DOHH2 (cell line): ENCODE results near the gene COG2.

Experiments
- H3F3A ChIP-seq: fragments of 200-600 bp; sonication (generic), shearing (Covaris generic); 2 replicates; pipeline ENCODE4 v1.6.0; 2016; ENCODE audit warnings: antibody characterized with exemption, mild to moderate bottlenecking; ENCODE audit not compliant: control insufficient read depth, insufficient read depth
- H3K27ac ChIP-seq: fragments of 200-600 bp; sonication (generic); 2 replicates; pipeline ENCODE4 v1.5.1; 2014; ENCODE audit warnings: low read depth, mild to moderate bottlenecking, low read length, moderate library complexity
- H3K27me3 ChIP-seq: fragments of 200-600 bp; sonication (generic); 2 replicates; pipeline ENCODE4 v1.6.1; 2014; ENCODE audit warnings: mild to moderate bottlenecking, low read length, mixed read lengths; ENCODE audit not compliant: control insufficient read depth
- H3K36me3 ChIP-seq: fragments of 200-600 bp; sonication (generic); 2 replicates; pipeline ENCODE4 v1.6.1; 2014; ENCODE audit warnings: mild to moderate bottlenecking, low read length, moderate library complexity, mixed read lengths; ENCODE audit not compliant: control insufficient read depth
- H3K4me1 ChIP-seq: fragments of 200-600 bp; sonication (generic); 2 replicates; pipeline ENCODE4 v1.6.1; 2014; ENCODE audit warnings: mild to moderate bottlenecking, low read length, mixed read lengths; ENCODE audit not compliant: control insufficient read depth
- H3K4me2 ChIP-seq: fragments of 200-600 bp; sonication (generic); 2 replicates; pipeline ENCODE4 v1.6.0; 2014; ENCODE audit warnings: mild to moderate bottlenecking, low read length, moderate library complexity
- H3K4me3 ChIP-seq: fragments of 200-600 bp; sonication (generic); 2 replicates; pipeline ENCODE4 v1.5.1; 2014; ENCODE audit warnings: mild to moderate bottlenecking, low read length, mixed read lengths
- H3K79me2 ChIP-seq: fragments of 200-600 bp; sonication (generic); 2 replicates; pipeline ENCODE4 v1.6.1; 2014; ENCODE audit warnings: mild to moderate bottlenecking, low read length, mixed read lengths; ENCODE audit not compliant: control insufficient read depth
- H3K9me2 ChIP-seq: fragments of 200-600 bp; sonication (generic); replicated peaks from 2 replicates; pipeline ENCODE4 v1.6.1; 2014; ENCODE audit warnings: mild to moderate bottlenecking, low read length, mixed read lengths; ENCODE audit not compliant: control insufficient read depth
- H3K9me3 ChIP-seq: fragments of 200-600 bp; sonication (generic); 2 replicates; pipeline ENCODE4 v1.6.1; 2014; ENCODE audit warnings: antibody characterized with exemption, low read length, mixed read lengths; ENCODE audit not compliant: control insufficient read depth, insufficient read depth
- H4K20me1 ChIP-seq: fragments of 200-600 bp; sonication (generic); 2 replicates; pipeline ENCODE4 v1.6.0; 2014; ENCODE audit warnings: low read depth, mild to moderate bottlenecking, antibody characterized with exemption, low read length, moderate library complexity; ENCODE audit not compliant: control insufficient read depth, insufficient read depth
- EZH2phosphoT487 ChIP-seq: fragments of 200-600 bp; sonication (generic); IDR thresholded peaks from 2 replicates; pipeline ENCODE4 v1.6.1; 2017; ENCODE audit warnings: borderline replicate concordance, mild to moderate bottlenecking, antibody characterized with exemption, low read length, moderate library complexity, mixed read lengths
- TF ChIP-seq, protein P1 (sequence below): fragments of 200-600 bp; sonication (generic); IDR thresholded peaks from one replicate; pipeline ENCODE4 v1.5.1; 2014; ENCODE audit warnings: antibody characterized with exemption, mild to moderate bottlenecking, low read depth, low read length; ENCODE audit not compliant: poor library complexity, severe bottlenecking

Gene COG2

DNA sequence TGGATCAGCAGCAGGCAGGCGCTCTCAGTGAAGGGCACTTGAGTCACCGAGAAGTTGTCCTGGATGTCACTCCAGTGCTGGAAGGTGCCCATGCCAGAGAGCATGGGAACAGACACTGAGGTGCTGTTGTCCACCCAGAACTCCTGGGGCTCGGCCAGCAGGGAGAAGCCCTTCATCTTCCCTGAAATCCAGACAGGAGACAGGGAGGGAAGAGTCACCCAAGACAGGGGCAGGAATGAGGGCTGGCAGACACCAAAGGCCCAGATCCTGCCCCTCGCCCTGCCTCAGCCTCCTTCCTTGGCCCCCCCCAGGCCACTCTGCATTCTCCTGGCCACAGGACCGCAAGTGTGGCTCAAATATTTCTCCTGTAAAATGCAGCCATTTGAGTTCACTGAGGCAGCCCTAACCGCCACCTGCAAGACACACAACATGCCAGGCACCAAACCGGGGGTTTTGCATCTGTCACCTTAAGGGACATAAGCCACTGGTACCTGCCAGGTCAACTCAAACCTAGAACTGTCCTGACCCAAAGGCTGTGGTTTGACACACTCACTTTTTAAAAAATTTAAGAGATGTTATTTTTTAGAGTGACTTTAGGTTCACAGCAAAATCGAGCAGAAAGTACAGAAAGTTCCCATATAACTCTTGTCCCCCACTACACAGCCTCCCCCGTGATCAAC lies 63.9 kb downstream of the COG2 start:
- H3K9me3 ChIP-seq = no peaks in the 10 kb centered on the region
- no peaks in the 10 kb centered on the region for H3K79me2 ChIP-seq
- H4K20me1 ChIP-seq = no peaks in the 10 kb centered on the region
- no peak overlapping the region for H3K4me3 ChIP-seq
- no peaks in the 10 kb centered on the region for H3F3A ChIP-seq
- H3K4me1 ChIP-seq = no peaks in the 10 kb centered on the region
- no peaks in the 10 kb centered on the region for H3K27me3 ChIP-seq
- no peak overlapping the region for H3K4me2 ChIP-seq
- H3K9me2 ChIP-seq = no peaks in the 10 kb centered on the region
- H3K27ac ChIP-seq = no peak overlapping the region
- H3K36me3 ChIP-seq = no peaks in the 10 kb centered on the region
- no peak for TF ChIP-seq EZH2phosphoT487
- TF ChIP-seq, protein P1, sequence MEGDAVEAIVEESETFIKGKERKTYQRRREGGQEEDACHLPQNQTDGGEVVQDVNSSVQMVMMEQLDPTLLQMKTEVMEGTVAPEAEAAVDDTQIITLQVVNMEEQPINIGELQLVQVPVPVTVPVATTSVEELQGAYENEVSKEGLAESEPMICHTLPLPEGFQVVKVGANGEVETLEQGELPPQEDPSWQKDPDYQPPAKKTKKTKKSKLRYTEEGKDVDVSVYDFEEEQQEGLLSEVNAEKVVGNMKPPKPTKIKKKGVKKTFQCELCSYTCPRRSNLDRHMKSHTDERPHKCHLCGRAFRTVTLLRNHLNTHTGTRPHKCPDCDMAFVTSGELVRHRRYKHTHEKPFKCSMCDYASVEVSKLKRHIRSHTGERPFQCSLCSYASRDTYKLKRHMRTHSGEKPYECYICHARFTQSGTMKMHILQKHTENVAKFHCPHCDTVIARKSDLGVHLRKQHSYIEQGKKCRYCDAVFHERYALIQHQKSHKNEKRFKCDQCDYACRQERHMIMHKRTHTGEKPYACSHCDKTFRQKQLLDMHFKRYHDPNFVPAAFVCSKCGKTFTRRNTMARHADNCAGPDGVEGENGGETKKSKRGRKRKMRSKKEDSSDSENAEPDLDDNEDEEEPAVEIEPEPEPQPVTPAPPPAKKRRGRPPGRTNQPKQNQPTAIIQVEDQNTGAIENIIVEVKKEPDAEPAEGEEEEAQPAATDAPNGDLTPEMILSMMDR = no peak

DNA sequence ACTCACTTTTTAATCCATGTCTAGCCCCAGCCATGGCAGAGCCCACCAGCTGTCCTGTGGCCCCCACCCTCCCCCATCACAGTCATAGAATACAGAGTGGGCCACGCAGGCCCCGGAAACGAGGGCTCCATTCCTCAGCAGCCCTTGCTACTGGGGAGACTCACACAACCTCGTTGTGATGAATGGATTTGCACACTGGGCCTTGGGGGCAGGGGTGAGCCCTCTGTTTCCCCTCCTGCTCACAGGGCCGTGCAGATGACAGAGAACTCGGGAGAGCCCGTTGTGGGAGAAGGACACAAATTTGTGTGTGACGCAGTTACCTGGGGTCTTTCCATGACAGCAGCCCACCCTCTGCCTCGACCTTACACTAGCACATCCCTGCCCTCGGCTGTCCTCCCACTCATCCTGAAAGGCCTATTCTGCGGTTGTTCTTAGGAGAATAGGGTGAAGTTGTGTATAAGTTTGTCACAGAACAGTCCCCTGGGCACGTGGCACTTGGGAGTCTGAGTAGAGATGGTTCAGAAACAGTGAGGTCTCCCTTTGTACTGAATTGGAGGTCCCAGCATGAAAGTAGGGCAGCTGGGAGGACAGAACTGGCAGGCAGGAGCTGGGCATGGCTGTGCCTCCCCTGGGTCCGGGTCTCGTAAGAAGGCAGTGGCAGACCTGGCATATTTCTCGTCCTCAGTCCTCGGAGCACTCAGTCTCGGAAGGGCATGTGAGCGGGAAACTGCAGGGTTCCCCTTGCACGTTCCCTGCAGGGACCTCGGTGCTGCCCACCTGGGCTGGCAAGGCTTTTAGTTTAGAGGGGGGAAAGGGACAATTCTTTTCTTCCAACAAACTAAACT lies 64.8 kb downstream of the COG2 start:
- Histone ChIP-seq H3K27me3 (no peaks in the 10 kb centered on the region), H3K4me3 (no peak overlapping the region), H3K27ac (no peak overlapping the region), H3K9me2 (no peaks in the 10 kb centered on the region), H3F3A (no peaks in the 10 kb centered on the region), H4K20me1 (no peaks in the 10 kb centered on the region), H3K36me3 (no peaks in the 10 kb centered on the region), H3K4me1 (no peaks in the 10 kb centered on the region), H3K9me3 (no peaks in the 10 kb centered on the region), H3K4me2 (no peak overlapping the region), H3K79me2 (no peaks in the 10 kb centered on the region)
- TF ChIP-seq, protein P1 = no peak
- no peak for TF ChIP-seq EZH2phosphoT487

DNA sequence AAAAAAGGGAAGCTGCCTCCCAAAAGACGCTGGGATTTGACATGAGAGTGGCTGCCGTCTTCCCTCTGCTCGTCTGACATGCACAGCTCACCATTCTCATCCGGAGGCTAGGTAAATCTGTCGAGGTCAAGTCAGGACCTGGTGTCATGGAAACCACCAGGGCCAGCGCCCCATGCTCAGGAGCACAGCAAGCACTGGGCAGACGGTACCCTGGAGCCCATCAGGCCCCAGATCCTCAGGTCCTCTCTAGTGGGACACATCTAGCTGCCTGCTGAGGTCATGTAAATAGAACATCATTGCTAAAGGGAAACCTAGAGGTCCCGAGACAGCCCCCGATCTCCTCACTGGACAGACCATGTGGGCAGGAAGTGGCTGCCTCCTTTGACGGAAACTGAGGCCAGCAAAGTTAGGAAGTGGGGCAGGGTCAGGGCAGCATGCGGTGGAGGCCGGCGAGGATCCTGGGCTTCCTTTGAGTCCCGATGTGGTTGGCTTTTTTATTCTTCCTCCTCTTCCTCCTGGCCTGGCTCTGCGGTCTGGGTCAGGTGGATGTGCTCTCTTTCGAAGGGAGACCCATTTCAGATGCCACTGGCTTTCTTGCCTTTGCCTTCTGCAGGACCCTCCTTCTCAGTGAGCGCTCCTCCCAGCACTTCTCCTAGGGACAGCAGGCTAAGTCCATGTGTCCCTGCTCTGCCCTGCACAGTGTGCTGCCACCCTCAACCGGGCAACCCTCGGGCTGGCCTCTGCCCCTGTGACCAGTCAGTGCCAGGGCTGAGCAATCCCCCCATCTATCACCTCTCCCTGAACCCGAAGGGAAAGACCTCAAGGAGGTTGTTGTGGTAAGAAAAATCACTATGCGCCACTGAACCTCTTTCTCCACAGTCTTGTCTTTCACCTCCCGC lies 65.7 kb downstream of the COG2 start:
- Histone ChIP-seq H3K36me3 (no peaks in the 10 kb centered on the region), H3K27ac (no peak overlapping the region), H3K27me3 (no peaks in the 10 kb centered on the region), H3F3A (no peaks in the 10 kb centered on the region), H3K4me3 (no peak overlapping the region), H3K4me2 (no peak overlapping the region), H4K20me1 (no peaks in the 10 kb centered on the region), H3K9me2 (no peaks in the 10 kb centered on the region), H3K9me3 (no peaks in the 10 kb centered on the region), H3K4me1 (no peaks in the 10 kb centered on the region), H3K79me2 (no peaks in the 10 kb centered on the region)
- no peak for TF ChIP-seq EZH2phosphoT487
- TF ChIP-seq, protein P1 = no peak
